HEK293T (cell line): ENCODE measurements around the gene BMP4.
"Not testable (repeated sequence)": the region's sequence is repeated elsewhere in the genome, so short reads cannot be mapped to it uniquely, and the experiment has no call there.

Experiments used
- CTCF ChIA-PET: fragments of 350-600 bp; formaldehyde crosslinking; extraction: SDS; loops from one replicate; lab custom pipeline; 2021; ENCODE audit warnings: antibody characterized with exemption, inconsistent platforms; lab: Yijun Ruan, JAX
- POLR2A ChIA-PET: fragments of 350-600 bp; formaldehyde crosslinking; extraction: SDS; loops from one replicate; lab custom pipeline; 2020; ENCODE audit warnings: antibody characterized with exemption, inconsistent platforms; lab: Yijun Ruan, JAX
- DNase-seq: peaks from one replicate; pipeline ENCODE4 v3.0.0; 2012; ENCODE audit warnings: mixed read lengths; ENCODE audit errors: extremely low spot score
- ARNT ChIP-seq: fragments of 450-650 bp; IDR thresholded peaks from 2 replicates; pipeline ENCODE4 v1.6.1; 2017; ENCODE audit warnings: mild to moderate bottlenecking
- BHLHE40 ChIP-seq: fragments of 450-650 bp; IDR thresholded peaks from 2 replicates; pipeline ENCODE4 v1.6.1; 2016; ENCODE audit warnings: mild to moderate bottlenecking, moderate library complexity, borderline replicate concordance
- CTBP1 ChIP-seq: fragments of 450-650 bp; IDR thresholded peaks from 2 replicates; pipeline ENCODE4 v1.6.1; 2016; ENCODE audit warnings: borderline replicate concordance
- ELF4 ChIP-seq: fragments of 450-650 bp; IDR thresholded peaks from 2 replicates; pipeline ENCODE4 v1.6.1; 2017; ENCODE audit warnings: antibody characterized with exemption
- FOXA1 ChIP-seq: fragments of 450-650 bp; IDR thresholded peaks from 2 replicates; pipeline ENCODE4 v1.6.1; 2016; ENCODE audit warnings: mild to moderate bottlenecking
- FOXK2 ChIP-seq: fragments of 450-650 bp; IDR thresholded peaks from 2 replicates; pipeline ENCODE4 v1.6.1; 2016; ENCODE audit warnings: mild to moderate bottlenecking
- FOXM1 ChIP-seq: fragments of 450-650 bp; IDR thresholded peaks from 2 replicates; pipeline ENCODE4 v1.6.1; 2017; ENCODE audit warnings: mild to moderate bottlenecking, borderline replicate concordance
- HDGF ChIP-seq: fragments of 450-650 bp; IDR thresholded peaks from 2 replicates; pipeline ENCODE4 v1.6.1; 2017; ENCODE audit warnings: antibody characterized with exemption, borderline replicate concordance
- L3MBTL2 ChIP-seq: fragments of 450-650 bp; conservative IDR thresholded peaks from 2 replicates; pipeline ENCODE4 v1.6.1; 2016; ENCODE audit warnings: mild to moderate bottlenecking
- LEF1 ChIP-seq: fragments of 450-650 bp; IDR thresholded peaks from 2 replicates; pipeline ENCODE4 v1.6.1; 2017; ENCODE audit warnings: mild to moderate bottlenecking, borderline replicate concordance
- NFRKB ChIP-seq: fragments of 450-650 bp; IDR thresholded peaks from 2 replicates; pipeline ENCODE4 v1.6.1; 2016; ENCODE audit warnings: mild to moderate bottlenecking, moderate library complexity
- PKNOX1 ChIP-seq: fragments of 450-650 bp; IDR thresholded peaks from 2 replicates; pipeline ENCODE4 v1.6.1; 2016
- SP1 ChIP-seq: fragments of 450-650 bp; IDR thresholded peaks from 2 replicates; pipeline ENCODE4 v1.6.1; 2017
- SUZ12 ChIP-seq: fragments of 450-650 bp; IDR thresholded peaks from 2 replicates; pipeline ENCODE4 v1.6.1; 2016; ENCODE audit warnings: mild to moderate bottlenecking
- TARDBP ChIP-seq: fragments of 450-650 bp; IDR thresholded peaks from 2 replicates; pipeline ENCODE4 v1.6.1; 2016
- ZNF384 ChIP-seq: fragments of 450-650 bp; IDR thresholded peaks from 2 replicates; pipeline ENCODE4 v1.6.1; 2016

Gene BMP4

GRCh38 chr14:53996041-53996440 is 39.4 kb upstream of the BMP4 start:
- TF ChIP-seq SP1: no peak
- no peak for TF ChIP-seq SUZ12
- no peak for TF ChIP-seq FOXK2
- no peak for TF ChIP-seq LEF1
- no peak for TF ChIP-seq PKNOX1
- DNase-seq: no peak
- ChIA-PET CTCF (no interaction called here), POLR2A (no interaction called here)

GRCh38 chr14:53993920-53994607 is 37.4 kb upstream of the BMP4 start:
- TF ChIP-seq ELF4 (no peak), PKNOX1 (no peak), LEF1 (no peak), ARNT (no peak), CTBP1 (no peak), ZNF384 (no peak), FOXA1 (no peak), SUZ12 (no peak), NFRKB (no peak), FOXM1 (no peak), BHLHE40 (no peak), SP1 (no peak), FOXK2 (no peak), HDGF (no peak)
- DNase-seq: no peak
- ChIA-PET CTCF (no interaction called here), POLR2A (no interaction called here)

GRCh38 chr14:53990978-53991377 is 34.4 kb upstream of the BMP4 start:
- CTCF ChIA-PET: no interaction called here
- TF ChIP-seq BHLHE40 (no peak), FOXM1 (no peak), ZNF384 (no peak), SP1 (no peak), FOXA1 (no peak), PKNOX1 (no peak), SUZ12 (no peak), FOXK2 (no peak), LEF1 (no peak), TARDBP (no peak), ELF4 (no peak)
- POLR2A ChIA-PET: no interaction called here
- no peak for DNase-seq

- not testable (repeated sequence) for DNase-seq
- ChIA-PET POLR2A (interaction anchor here (0.5 kb wide), 1 partner anchor 370 kb away, joined by 4 read pairs; no protein-coding TSS in a partner anchor), CTCF (interaction anchor here (0.7 kb wide), 1 partner anchor 12 kb away, joined by 3 read pairs; no protein-coding TSS in a partner anchor)
Measured at GRCh38 chr14:53986718-53987117, 30.1 kb upstream of the BMP4 start.

GRCh38 chr14:53984958-53985357 is 28.3 kb upstream of the BMP4 start:
- DNase-seq, POLR2A ChIA-PET, CTCF ChIA-PET: not testable (repeated sequence)

GRCh38 chr14:53983112-53983511 is 26.5 kb upstream of the BMP4 start:
- DNase-seq: no peak
- ChIA-PET POLR2A (no interaction called here), CTCF (no interaction called here)
- TF ChIP-seq NFRKB (no peak), CTBP1 (no peak), ZNF384 (no peak), LEF1 (no peak), SP1 (no peak), ELF4 (no peak), FOXA1 (no peak), HDGF (no peak), FOXM1 (no peak), L3MBTL2 (no peak), TARDBP (no peak)

GRCh38 chr14:53982546-53982945 is 25.9 kb upstream of the BMP4 start:
- POLR2A ChIA-PET: no interaction called here
- no peak for DNase-seq
- no peak for TF ChIP-seq ARNT
- no peak for TF ChIP-seq FOXM1
- TF ChIP-seq SUZ12: no peak
- no peak for TF ChIP-seq FOXA1
- TF ChIP-seq ELF4: no peak
- TF ChIP-seq NFRKB: no peak
- no peak for TF ChIP-seq LEF1
- no peak for TF ChIP-seq CTBP1
- TF ChIP-seq L3MBTL2: no peak
- no peak for TF ChIP-seq TARDBP
- TF ChIP-seq BHLHE40: no peak
- no peak for TF ChIP-seq ZNF384
- no peak for TF ChIP-seq PKNOX1
- CTCF ChIA-PET: no interaction called here
